Karpas-422 (cell line): ENCODE data around the gene KIF6. TPM values are rescaled to one million over a fixed set of nuclear protein-coding genes. Genes with fewer than 3 reads are reported as not detected.

Experiments
- DNase-seq: peaks from one replicate; pipeline ENCODE4 v3.0.0-alpha.2; 2015
- H2AFZ ChIP-seq: fragments of 200-600 bp; sonication (generic); 2 replicates; pipeline ENCODE4 v1.6.1; 2014; ENCODE audit warnings: antibody characterized with exemption, low read length, mixed read lengths
- H3K27ac ChIP-seq: fragments of 200-600 bp; sonication (generic); 2 replicates; pipeline ENCODE4 v1.5.1; 2014; ENCODE audit warnings: mild to moderate bottlenecking, low read length, moderate library complexity
- H3K27me3 ChIP-seq: fragments of 200-600 bp; sonication (generic); 2 replicates; pipeline ENCODE4 v1.6.1; 2014; ENCODE audit warnings: low read length, mixed read lengths
- H3K36me3 ChIP-seq: fragments of 200-600 bp; sonication (generic); 2 replicates; pipeline ENCODE4 v1.6.1; 2014; ENCODE audit warnings: low read length, mixed read lengths; ENCODE audit not compliant: insufficient read depth
- H3K4me1 ChIP-seq: fragments of 200-600 bp; sonication (generic); 2 replicates; pipeline ENCODE4 v1.6.1; 2014; ENCODE audit warnings: mild to moderate bottlenecking, low read length, mixed read lengths
- H3K4me2 ChIP-seq: fragments of 200-600 bp; sonication (generic); 2 replicates; pipeline ENCODE4 v1.6.1; 2014; ENCODE audit warnings: low read length, low read depth, mild to moderate bottlenecking; ENCODE audit not compliant: poor library complexity, severe bottlenecking
- H3K4me3 ChIP-seq: fragments of 200-600 bp; sonication (generic); 2 replicates; pipeline ENCODE4 v1.5.1; 2014; ENCODE audit warnings: mild to moderate bottlenecking, antibody characterized with exemption, low read length, mixed read lengths
- H3K79me2 ChIP-seq: fragments of 200-600 bp; sonication (generic); 2 replicates; pipeline ENCODE4 v1.6.1; 2014; ENCODE audit warnings: mild to moderate bottlenecking, low read length, mixed read lengths
- H3K9ac ChIP-seq: fragments of 200-600 bp; sonication (generic); 2 replicates; pipeline ENCODE4 v1.6.0; 2014; ENCODE audit warnings: low read length
- H3K9me2 ChIP-seq: fragments of 200-600 bp; sonication (generic), shearing (Covaris generic); replicated peaks from 2 replicates; pipeline ENCODE4 v1.6.0; 2014; ENCODE audit warnings: mild to moderate bottlenecking, low read length, moderate library complexity; ENCODE audit not compliant: insufficient read depth
- H3K9me3 ChIP-seq: fragments of 300-700, 200-600 bp; sonication (generic); 2 replicates; pipeline ENCODE4 v1.6.1; 2014; ENCODE audit warnings: low read length, mixed read lengths
- H4K20me1 ChIP-seq: fragments of 200-600 bp; sonication (generic); 2 replicates; pipeline ENCODE4 v1.6.1; 2014; ENCODE audit warnings: mild to moderate bottlenecking, antibody characterized with exemption, low read length, low read depth; ENCODE audit not compliant: insufficient read depth
- total RNA-seq: library from RNA; depleted of rRNA; stranded (reverse); fragments of >200 nt; shearing (Covaris generic); gene quantifications from 2 replicates; pipeline ENCODE4 v1.2.3, GENCODE V29; 2014; ENCODE audit warnings: low replicate concordance

Gene KIF6
- total RNA-seq, 1 experiment from 2014 or later, result not detected

DNA sequence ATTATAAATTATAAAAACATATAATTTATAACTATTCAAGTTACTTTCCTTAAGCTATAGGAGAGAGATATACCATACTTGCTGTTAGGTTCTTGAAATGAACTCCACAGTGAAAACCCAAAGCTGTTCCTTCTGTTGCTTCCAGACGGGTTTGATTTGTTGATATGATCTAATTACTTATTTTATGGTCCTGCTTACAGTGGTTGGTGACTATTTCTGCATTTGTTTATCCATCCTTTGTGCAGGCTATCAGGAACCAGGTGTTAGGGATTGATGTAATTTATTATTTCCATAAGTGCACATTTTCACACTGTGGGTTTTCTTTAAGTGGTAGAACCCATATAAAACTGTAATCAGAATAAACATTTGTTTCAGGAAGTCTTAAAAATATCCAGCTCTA is 167.1 kb downstream of the KIF6 start:
- no peak for DNase-seq
- Histone ChIP-seq H3K9me2 (no peaks in the 10 kb centered on the region), H3K27me3 (no peaks in the 10 kb centered on the region), H3K9ac (no peak overlapping the region), H3K4me1 (no peaks in the 10 kb centered on the region), H3K4me3 (no peak overlapping the region), H4K20me1 (no peaks in the 10 kb centered on the region), H3K36me3 (no peaks in the 10 kb centered on the region), H3K4me2 (no peak overlapping the region), H3K9me3 (no peaks in the 10 kb centered on the region), H3K79me2 (no peaks in the 10 kb centered on the region), H3K27ac (no peak overlapping the region), H2AFZ (no peak overlapping the region)

DNA sequence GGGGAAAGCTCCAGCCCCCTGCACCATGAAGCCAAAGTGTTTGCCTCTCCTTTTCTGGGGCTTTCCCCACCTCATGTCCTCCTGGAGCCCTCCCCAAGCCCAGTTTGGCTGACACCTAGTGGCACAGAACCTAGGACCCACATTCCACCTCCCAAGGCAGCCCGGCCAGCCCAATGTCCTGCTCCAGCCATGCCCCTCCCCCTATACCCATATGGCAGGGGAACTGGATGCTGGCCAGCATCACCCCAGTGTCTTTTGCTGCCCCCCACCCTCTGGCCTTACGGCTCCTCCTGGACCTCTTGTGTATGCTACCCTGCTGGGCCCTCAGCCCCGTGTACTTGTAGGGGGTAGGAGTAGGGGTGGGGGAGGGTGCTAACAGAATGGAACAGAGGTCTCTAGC is 170.1 kb downstream of the KIF6 start:
- H3K27ac ChIP-seq, result no peak overlapping the region
- H3K9me2 ChIP-seq, result no peaks in the 10 kb centered on the region
- no peaks in the 10 kb centered on the region for H3K36me3 ChIP-seq
- no peaks in the 10 kb centered on the region for H3K27me3 ChIP-seq
- H3K4me3 ChIP-seq, result no peak overlapping the region
- no peak overlapping the region for H3K4me2 ChIP-seq
- no peaks in the 10 kb centered on the region for H3K79me2 ChIP-seq
- DNase-seq, result no peak
- H4K20me1 ChIP-seq, result no peaks in the 10 kb centered on the region
- H3K4me1 ChIP-seq, result no peaks in the 10 kb centered on the region
- no peak overlapping the region for H2AFZ ChIP-seq
- no peaks in the 10 kb centered on the region for H3K9me3 ChIP-seq
- no peak overlapping the region for H3K9ac ChIP-seq

DNA sequence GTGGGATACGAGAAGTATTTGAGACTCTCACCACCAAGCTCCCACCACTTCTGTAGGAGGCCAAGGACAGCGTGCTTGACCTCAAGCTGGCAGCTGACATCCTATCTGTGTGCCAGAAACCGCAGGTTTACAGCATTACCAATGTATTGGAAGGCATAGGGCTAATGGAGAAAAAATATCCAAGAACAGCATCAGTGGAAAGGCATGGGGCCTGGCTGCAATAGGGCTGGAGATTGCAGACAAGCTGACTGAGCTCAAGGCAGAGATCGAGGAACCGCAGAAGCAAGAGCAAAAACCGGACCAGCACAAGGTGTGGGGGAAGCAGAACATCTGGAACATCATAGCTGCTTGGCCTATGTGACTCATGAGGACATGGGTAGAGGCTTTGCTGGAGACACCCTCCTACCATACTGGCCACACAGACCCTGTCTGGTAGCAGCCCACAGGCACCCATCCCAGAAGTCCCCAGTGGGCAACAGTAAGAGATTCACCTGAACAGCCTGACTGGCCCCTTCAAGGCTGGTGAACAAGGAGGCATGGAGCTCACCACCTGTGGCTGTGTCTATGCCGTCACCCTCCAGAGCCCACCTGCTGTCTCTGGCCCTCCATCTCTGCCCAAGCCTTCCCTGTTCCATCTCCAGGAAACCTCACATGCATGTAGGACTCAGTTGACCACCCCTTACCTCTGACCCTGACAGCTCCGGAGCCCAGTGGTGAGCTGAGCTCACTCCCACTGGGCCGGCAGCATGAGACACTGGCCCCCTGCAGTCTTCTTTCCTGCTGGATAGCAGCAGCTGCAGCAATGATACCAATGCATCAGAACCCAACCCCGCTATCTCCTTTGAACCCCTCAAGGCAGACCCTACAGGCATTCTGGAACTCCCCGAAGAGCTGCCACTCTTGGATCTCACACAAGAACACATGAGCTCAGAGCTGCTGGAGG is 171.1 kb downstream of the KIF6 start:
- Histone ChIP-seq H3K4me1 (no peaks in the 10 kb centered on the region), H3K9ac (no peak overlapping the region)
- DNase-seq, result no peak

DNA sequence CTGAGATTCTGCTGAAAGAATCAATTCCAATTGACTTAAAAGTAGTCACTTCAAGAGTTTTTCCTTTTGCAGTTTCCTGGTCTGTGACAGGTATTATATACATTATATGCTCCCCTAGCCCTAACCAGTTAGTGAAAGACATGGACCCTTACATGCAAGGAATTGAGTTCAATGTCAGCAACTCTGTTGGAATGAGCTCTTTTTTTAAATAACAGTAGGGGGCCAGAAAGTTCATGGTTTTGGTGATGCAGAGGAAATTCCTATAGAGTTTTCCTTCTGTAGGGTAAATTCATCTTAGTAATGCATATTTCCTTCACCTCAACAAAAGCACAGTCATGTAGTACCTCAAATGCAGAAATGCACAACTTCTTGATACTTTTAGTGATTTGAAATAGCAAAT is 172.2 kb downstream of the KIF6 start:
- H3K4me1 ChIP-seq, result no peaks in the 10 kb centered on the region
- H3K4me2 ChIP-seq, result no peak overlapping the region
- no peak overlapping the region for H2AFZ ChIP-seq
- DNase-seq, result no peak
- no peaks in the 10 kb centered on the region for H3K9me2 ChIP-seq
- H3K4me3 ChIP-seq, result no peak overlapping the region
- no peaks in the 10 kb centered on the region for H4K20me1 ChIP-seq
- no peaks in the 10 kb centered on the region for H3K79me2 ChIP-seq
- no peaks in the 10 kb centered on the region for H3K27me3 ChIP-seq
- no peak overlapping the region for H3K27ac ChIP-seq
- H3K9me3 ChIP-seq, result no peaks in the 10 kb centered on the region
- no peak overlapping the region for H3K9ac ChIP-seq
- no peaks in the 10 kb centered on the region for H3K36me3 ChIP-seq

More for the DNA sequence above, 171.1 kb downstream of the KIF6 start:
- H4K20me1 ChIP-seq, result no peaks in the 10 kb centered on the region
- no peak overlapping the region for H3K27ac ChIP-seq
- no peak overlapping the region for H2AFZ ChIP-seq
- H3K9me3 ChIP-seq, result no peaks in the 10 kb centered on the region
- no peaks in the 10 kb centered on the region for H3K27me3 ChIP-seq
- H3K36me3 ChIP-seq, result no peaks in the 10 kb centered on the region
- no peaks in the 10 kb centered on the region for H3K79me2 ChIP-seq
- no peaks in the 10 kb centered on the region for H3K9me2 ChIP-seq
- no peak overlapping the region for H3K4me3 ChIP-seq
- H3K4me2 ChIP-seq, result no peak overlapping the region

DNA sequence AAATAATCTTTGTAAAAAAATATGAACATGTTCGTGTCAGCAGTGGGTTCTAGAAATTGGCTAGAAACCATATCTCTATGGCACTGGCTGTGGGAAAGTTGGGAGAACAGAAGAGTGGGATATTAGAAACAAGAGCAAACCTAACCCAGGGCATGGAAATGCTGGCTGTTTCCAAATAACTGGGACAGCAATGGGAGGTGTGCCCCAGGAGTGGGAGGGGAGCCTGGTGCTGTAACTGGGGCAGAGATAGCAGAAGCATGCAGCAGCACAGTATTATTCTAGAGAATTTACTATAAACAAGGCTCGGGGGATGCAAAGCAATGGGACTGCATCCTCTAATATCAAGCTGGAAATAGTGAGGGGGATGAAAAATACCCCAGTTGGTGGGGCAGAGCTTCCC is 175.0 kb downstream of the KIF6 start:
- no peak overlapping the region for H3K4me3 ChIP-seq
- H3K9me2 ChIP-seq, result no peaks in the 10 kb centered on the region

DNA sequence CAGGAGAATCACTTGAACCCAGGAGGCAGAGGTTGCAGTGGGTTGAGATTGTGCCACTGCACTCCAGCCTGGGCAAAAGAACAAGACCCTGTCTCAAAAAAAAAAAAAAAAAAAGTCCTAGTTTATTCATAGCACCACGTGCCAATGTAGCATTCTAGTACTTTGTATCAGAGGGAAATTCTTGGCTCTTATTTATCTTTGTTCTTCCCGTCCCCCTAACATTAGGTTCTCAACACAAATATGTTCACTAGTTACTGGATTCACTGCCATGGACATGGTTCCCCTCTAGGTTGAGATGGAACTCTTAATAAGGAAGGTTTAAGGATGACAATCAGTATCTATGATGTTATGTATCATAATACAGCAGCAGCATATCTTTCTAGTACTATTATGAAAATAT is 178.5 kb downstream of the KIF6 start:
- no peak overlapping the region for H3K4me2 ChIP-seq

More for the DNA sequence above, 175.0 kb downstream of the KIF6 start:
- no peak for DNase-seq
- no peaks in the 10 kb centered on the region for H3K4me1 ChIP-seq
- H3K9ac ChIP-seq, result no peak overlapping the region
- H3K79me2 ChIP-seq, result no peaks in the 10 kb centered on the region
- no peaks in the 10 kb centered on the region for H3K9me3 ChIP-seq
- H2AFZ ChIP-seq, result no peak overlapping the region
- H4K20me1 ChIP-seq, result no peaks in the 10 kb centered on the region
- no peak overlapping the region for H3K27ac ChIP-seq
- H3K36me3 ChIP-seq, result no peaks in the 10 kb centered on the region
- no peaks in the 10 kb centered on the region for H3K27me3 ChIP-seq
- no peak overlapping the region for H3K4me2 ChIP-seq

DNA sequence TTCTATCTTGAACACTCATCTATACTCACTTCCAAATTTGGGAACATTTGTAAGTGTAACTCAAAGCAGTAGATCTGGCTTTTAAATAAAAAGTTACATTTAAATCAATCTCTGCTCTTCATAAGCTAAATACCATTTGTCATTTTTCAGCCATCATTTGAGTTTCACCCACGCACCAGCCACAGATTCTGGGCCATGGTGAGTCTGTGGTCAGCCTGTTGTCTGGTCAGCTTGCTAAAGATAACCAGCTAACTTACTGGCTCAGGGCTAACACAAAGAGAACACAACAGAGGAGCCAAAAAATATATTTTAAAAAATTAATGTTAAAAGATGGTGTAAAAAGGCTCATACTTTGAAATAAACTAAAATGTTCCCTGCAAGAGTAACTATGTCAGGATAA is 181.3 kb downstream of the KIF6 start:
- H3K27me3 ChIP-seq, result no peaks in the 10 kb centered on the region
- no peaks in the 10 kb centered on the region for H3K36me3 ChIP-seq
- H3K9me2 ChIP-seq, result no peaks in the 10 kb centered on the region
- no peak overlapping the region for H3K27ac ChIP-seq
- DNase-seq, result no peak
- H4K20me1 ChIP-seq, result no peaks in the 10 kb centered on the region
- no peak overlapping the region for H3K9ac ChIP-seq
- H3K79me2 ChIP-seq, result no peaks in the 10 kb centered on the region
- H3K4me1 ChIP-seq, result no peaks in the 10 kb centered on the region
- H3K4me2 ChIP-seq, result no peak overlapping the region
- no peaks in the 10 kb centered on the region for H3K9me3 ChIP-seq
- no peak overlapping the region for H2AFZ ChIP-seq
- H3K4me3 ChIP-seq, result no peak overlapping the region

More for the DNA sequence above, 178.5 kb downstream of the KIF6 start:
- DNase-seq, result no peak
- H3K79me2 ChIP-seq, result no peaks in the 10 kb centered on the region
- no peaks in the 10 kb centered on the region for H3K4me1 ChIP-seq
- no peak overlapping the region for H3K4me3 ChIP-seq
- no peaks in the 10 kb centered on the region for H3K9me2 ChIP-seq
- H2AFZ ChIP-seq, result no peak overlapping the region
- no peaks in the 10 kb centered on the region for H3K27me3 ChIP-seq
- no peaks in the 10 kb centered on the region for H4K20me1 ChIP-seq
- no peak overlapping the region for H3K9ac ChIP-seq
- no peaks in the 10 kb centered on the region for H3K36me3 ChIP-seq
- H3K9me3 ChIP-seq, result no peaks in the 10 kb centered on the region
- no peak overlapping the region for H3K27ac ChIP-seq

DNA sequence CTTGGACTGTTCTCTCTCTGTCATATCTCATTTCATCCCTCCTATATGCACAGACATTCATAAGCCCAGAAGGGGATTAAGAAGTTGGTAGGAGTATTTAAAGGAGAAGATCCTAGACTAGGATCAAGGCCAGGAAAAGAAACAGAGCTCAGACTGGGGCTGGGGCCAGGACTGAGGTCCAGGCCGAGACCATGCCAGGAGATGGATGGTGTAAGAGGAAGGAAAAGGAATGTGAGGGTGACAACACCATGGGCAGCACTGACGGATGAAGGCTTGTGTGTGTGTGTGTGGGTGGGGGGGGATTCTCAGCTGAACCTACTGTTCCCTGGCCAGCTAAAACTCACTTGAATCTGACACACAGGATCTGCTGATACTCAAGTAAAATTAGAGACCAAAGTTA is 182.1 kb downstream of the KIF6 start:
- Histone ChIP-seq H3K9me3 (no peaks in the 10 kb centered on the region), H3K4me2 (no peak overlapping the region), H3K4me3 (no peak overlapping the region), H3K36me3 (no peaks in the 10 kb centered on the region), H2AFZ (no peak overlapping the region), H3K4me1 (no peaks in the 10 kb centered on the region), H3K27me3 (no peaks in the 10 kb centered on the region), H4K20me1 (no peaks in the 10 kb centered on the region), H3K79me2 (no peaks in the 10 kb centered on the region), H3K9ac (no peak overlapping the region), H3K27ac (no peak overlapping the region), H3K9me2 (no peaks in the 10 kb centered on the region)
- DNase-seq, result no peak
